Measurements from ENCODE around the gene STPG2.
"Not testable (repeated sequence)": the region's sequence is repeated elsewhere in the genome, so short reads cannot be mapped to it uniquely, and the experiment has no call there.

STPG2 gene

GRCh38 chr4:97582890-97583289 lies 560.4 kb downstream of the STPG2 start:
- no peak for DNase-seq
- in situ Hi-C loops (cut with MboI; ENCODE audit: low pct_unique_long_range_greater_than_20kb, low sequenced_read_pairs), result no loop called here

- no peak for DNase-seq
- in situ Hi-C loops (cut with MboI; ENCODE audit: low pct_unique_long_range_greater_than_20kb, low sequenced_read_pairs), result no loop called here
Measured at GRCh38 chr4:97577004-97577403, 566.3 kb downstream of the STPG2 start.

DNA sequence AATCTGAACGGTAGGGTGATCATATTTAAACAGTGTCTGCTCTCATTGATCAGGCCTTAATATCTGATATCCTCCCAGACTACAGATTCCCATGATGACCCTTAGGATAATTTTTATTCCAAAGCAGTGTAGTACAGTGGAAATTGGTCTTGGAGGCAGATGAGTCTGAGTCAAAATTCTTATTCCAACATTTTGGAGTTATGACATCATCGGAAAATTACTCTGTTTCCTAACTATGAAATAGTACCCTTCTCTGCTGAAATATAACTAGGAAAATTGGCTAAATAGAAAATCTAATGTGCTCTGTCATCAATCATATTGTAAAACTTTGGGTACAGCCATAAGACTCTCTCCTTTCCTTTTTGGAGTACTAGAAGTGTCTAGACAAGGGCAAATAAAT lies 583.3 kb downstream of the STPG2 start:
- no peak for DNase-seq
- in situ Hi-C loops (cut with MboI; ENCODE audit: low pct_unique_long_range_greater_than_20kb, low sequenced_read_pairs), result no loop called here

- in situ Hi-C loops (cut with MboI; ENCODE audit: low pct_unique_long_range_greater_than_20kb, low sequenced_read_pairs), result no loop called here
- no peak for DNase-seq
Measured at GRCh38 chr4:97558204-97558778, 585.0 kb downstream of the STPG2 start.

DNA sequence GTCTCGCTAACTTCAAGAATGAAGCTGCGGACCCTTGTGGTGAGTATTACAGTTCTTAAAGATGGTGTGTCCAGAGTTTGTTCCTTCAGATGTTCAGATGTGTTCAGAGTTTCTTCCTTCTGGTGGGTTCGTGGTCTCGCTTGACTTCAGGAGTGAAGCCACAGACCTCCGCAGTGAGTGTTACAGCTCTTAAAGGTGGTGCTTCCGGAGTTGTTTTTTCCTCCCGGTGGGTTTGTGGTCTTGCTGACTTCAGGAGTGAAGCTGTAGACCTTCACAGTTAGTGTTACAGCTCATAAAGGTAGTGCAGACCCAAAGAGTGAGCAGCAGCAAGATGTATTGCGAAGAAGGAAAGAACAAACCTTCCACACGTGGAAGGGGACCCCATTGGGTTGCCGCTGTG lies 592.6 kb downstream of the STPG2 start:
- DNase-seq; in situ Hi-C loops (cut with MboI; ENCODE audit: low pct_unique_long_range_greater_than_20kb, low sequenced_read_pairs): not testable (repeated sequence)

GRCh38 chr4:97548943-97549583 lies 594.2 kb downstream of the STPG2 start:
- in situ Hi-C loops (cut with MboI; ENCODE audit: low pct_unique_long_range_greater_than_20kb, low sequenced_read_pairs), result no loop called here
- no peak for DNase-seq

DNA sequence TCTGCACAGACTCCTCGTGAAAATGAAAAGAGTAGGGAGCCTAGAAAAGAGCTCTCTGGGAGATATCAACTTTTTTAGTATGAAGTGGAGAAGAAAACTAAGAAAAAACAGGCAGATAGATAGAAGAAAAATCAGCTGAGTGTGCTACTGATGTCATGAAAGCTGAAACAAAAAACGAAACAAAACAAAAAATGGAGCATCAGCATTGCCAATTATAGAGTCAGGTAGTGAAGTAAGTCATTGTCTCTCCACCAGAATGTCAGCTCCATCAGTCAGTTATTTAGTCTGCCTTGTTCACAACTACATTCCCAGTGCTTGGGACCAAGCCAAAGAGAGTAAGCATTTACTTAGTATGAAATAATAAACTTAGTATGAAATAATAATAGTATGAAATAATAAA lies 595.1 kb downstream of the STPG2 start:
- no peak for DNase-seq
- in situ Hi-C loops (cut with MboI; ENCODE audit: low pct_unique_long_range_greater_than_20kb, low sequenced_read_pairs), result no loop called here

DNA sequence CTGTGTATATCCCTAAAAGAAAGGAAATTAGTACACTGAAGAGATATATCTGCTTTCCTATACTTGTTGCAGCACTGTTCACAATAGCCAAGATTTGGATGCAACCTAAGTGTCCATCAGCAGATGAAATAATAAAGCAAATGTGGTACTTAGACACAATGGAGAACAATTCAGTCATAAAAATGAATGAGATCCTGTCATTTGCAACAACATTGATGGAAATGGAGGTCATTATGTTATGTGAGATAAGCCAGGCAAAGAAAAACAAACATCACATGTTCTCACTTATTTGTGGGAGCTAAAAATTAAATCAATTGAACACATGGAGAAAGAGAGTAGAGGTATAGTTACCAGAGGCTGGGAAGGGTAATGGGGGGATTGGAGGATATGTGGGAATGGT lies 611.9 kb downstream of the STPG2 start:
- in situ Hi-C loops (cut with MboI; ENCODE audit: low pct_unique_long_range_greater_than_20kb, low sequenced_read_pairs), result no loop called here
- no peak for DNase-seq

DNA sequence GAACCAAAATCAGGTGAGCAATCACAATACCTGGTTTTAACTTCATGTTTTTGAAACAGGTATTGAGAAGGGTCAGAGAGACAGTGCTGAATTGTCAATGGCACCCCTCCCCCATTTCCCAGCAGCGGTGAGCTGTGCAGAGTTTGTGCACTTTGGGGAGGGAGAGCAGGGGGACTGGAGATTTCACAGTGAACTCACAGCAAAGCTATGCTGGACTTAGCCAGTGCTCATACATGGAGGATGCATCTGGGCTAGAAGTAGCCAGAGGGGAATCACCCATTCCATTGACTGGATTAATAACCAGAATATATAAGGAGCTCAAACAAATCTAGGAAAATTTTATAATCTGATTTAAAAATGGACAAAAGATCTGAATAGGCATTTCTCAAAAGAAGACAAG lies 612.6 kb downstream of the STPG2 start:
- no peak for DNase-seq
- in situ Hi-C loops (cut with MboI; ENCODE audit: low pct_unique_long_range_greater_than_20kb, low sequenced_read_pairs), result no loop called here

GRCh38 chr4:97525236-97525635 lies 618.0 kb downstream of the STPG2 start:
- in situ Hi-C loops (cut with MboI; ENCODE audit: low pct_unique_long_range_greater_than_20kb, low sequenced_read_pairs), result no loop called here
- DNase-seq, result no peak

DNA sequence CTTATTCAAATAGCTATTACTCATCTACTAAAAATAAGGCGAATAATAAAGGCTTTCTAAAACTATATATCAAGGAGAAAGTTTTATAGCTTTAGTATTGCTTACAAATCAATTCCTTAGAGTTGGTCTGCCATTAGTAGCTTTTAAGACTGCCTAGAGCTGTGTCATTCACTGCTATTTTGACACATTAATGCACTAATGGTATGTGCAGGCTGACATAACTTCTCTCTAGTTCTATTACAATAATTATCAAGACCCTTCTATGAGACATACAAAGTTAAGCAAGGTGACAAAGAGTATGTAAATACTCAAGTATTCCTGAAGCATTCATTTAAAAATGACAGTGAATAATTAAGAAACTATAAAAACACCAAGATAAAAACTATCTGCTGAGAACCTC lies 625.3 kb downstream of the STPG2 start:
- in situ Hi-C loops (cut with MboI; ENCODE audit: low pct_unique_long_range_greater_than_20kb, low sequenced_read_pairs), result no loop called here
- no peak for DNase-seq

GRCh38 chr4:97513917-97514316 lies 629.4 kb downstream of the STPG2 start:
- no peak for DNase-seq
- in situ Hi-C loops (cut with MboI; ENCODE audit: low pct_unique_long_range_greater_than_20kb, low sequenced_read_pairs), result no loop called here

Data from KBM-7 (cell line).